Subcutaneous abdominal adipose tissue (tissue), 5 donors: ENCODE data around the gene NRCAM.

ENCODE experiments used
- H3K27ac ChIP-seq: one replicate; pipeline ENCODE4 v1.7.0; 2013; ENCODE audit warnings: low read depth, mild to moderate bottlenecking, inconsistent platforms, low read length, moderate library complexity
- H3K27me3 ChIP-seq, 5 donors: one replicate each; pipeline ENCODE4 v1.7.0; 2013; ENCODE audit warnings: low read length in 5 of 5, inconsistent platforms in 1 of 5; ENCODE audit not compliant: control insufficient read depth in 5 of 5, insufficient read depth in 4 of 5
- H3K36me3 ChIP-seq, 5 donors: one replicate each; pipeline ENCODE4 v1.7.0; 2013; ENCODE audit warnings: low read length in 5 of 5; ENCODE audit not compliant: control insufficient read depth in 5 of 5, insufficient read depth in 5 of 5
- H3K4me1 ChIP-seq, 5 donors: one replicate each; pipeline ENCODE4 v1.7.0; 2013; ENCODE audit warnings: low read length in 5 of 5, mild to moderate bottlenecking in 3 of 5, moderate library complexity in 1 of 5; ENCODE audit not compliant: control insufficient read depth in 5 of 5, insufficient read depth in 5 of 5
- H3K4me3 ChIP-seq, 5 donors: one replicate each; pipeline ENCODE4 v1.7.0; 2013; ENCODE audit warnings: low read length in 5 of 5, low read depth in 1 of 5
- H3K9ac ChIP-seq, 5 donors: one replicate each; pipeline ENCODE4 v1.7.0; 2013; ENCODE audit warnings: low read length in 5 of 5, mild to moderate bottlenecking in 4 of 5, moderate library complexity in 3 of 5
- H3K9me3 ChIP-seq, 5 donors: one replicate each; pipeline ENCODE4 v1.7.0; 2013; ENCODE audit warnings: low read length in 5 of 5; ENCODE audit not compliant: control insufficient read depth in 5 of 5
- donor health status: healthy.
- donor health status: healthy.
- donor health status: healthy.
- donor health status: healthy.
- donor health status: healthy.

Gene NRCAM

GRCh38 chr7:108322925-108323832, 133.1 kb downstream of the NRCAM start:
- Histone ChIP-seq H3K27me3 (no peaks in the 10 kb centered on the region), H3K4me3 (no peak overlapping the region), H3K9me3 (no peaks in the 10 kb centered on the region), H3K4me1 (peaks cover 0 to 10% (median 7%) of the 10 kb centered on the region in 5 donors), H3K36me3 (no peaks in the 10 kb centered on the region), H3K27ac (no peak overlapping the region), H3K9ac (no peak overlapping the region)

- no peak overlapping the region for H3K9ac ChIP-seq
- H3K27me3 ChIP-seq = no peaks in the 10 kb centered on the region
- no peaks in the 10 kb centered on the region for H3K36me3 ChIP-seq
- no peak overlapping the region for H3K27ac ChIP-seq
- H3K4me1 ChIP-seq = peaks cover 0 to 10% (median 7%) of the 10 kb centered on the region in 5 donors
- H3K9me3 ChIP-seq = no peaks in the 10 kb centered on the region
- H3K4me3 ChIP-seq = no peak overlapping the region
Observed at GRCh38 chr7:108322046-108322445, 134.2 kb downstream of the NRCAM start.

DNA sequence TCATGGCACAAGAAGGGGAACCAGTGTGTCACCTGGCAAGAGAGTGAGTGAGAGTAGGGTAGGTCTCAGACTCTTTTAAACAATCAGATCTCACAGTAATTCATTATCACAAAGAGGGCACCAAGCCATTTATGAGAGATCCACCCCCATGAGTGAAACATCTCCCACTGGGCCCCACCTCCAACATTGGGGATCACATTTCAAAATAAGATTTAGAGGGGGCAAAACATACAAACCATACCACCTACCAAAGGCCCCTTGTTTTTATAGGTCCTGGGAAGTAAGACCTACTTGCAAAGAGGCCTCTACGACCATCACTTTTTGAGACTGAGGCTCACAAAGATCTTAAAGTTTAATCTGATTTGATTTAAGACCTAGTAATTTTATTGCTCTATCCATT, 134.9 kb downstream of the NRCAM start:
- Histone ChIP-seq H3K27ac (no peak overlapping the region), H3K4me3 (no peak overlapping the region), H3K9me3 (no peaks in the 10 kb centered on the region), H3K36me3 (no peaks in the 10 kb centered on the region), H3K27me3 (no peaks in the 10 kb centered on the region), H3K9ac (no peak overlapping the region), H3K4me1 (peaks cover 0 to 10% (median 7%) of the 10 kb centered on the region in 5 donors)

GRCh38 chr7:108316708-108317107, 139.5 kb downstream of the NRCAM start:
- Histone ChIP-seq H3K9me3 (no peaks in the 10 kb centered on the region), H3K36me3 (no peaks in the 10 kb centered on the region), H3K9ac (no peak overlapping the region), H3K4me3 (no peak overlapping the region), H3K27ac (no peak overlapping the region), H3K27me3 (no peaks in the 10 kb centered on the region), H3K4me1 (peaks cover 0 to 11% (median 2%) of the 10 kb centered on the region in 5 donors)

- Histone ChIP-seq H3K9ac (no peak overlapping the region), H3K4me1 (peaks cover 0 to 21% (median 8%) of the 10 kb centered on the region in 5 donors), H3K36me3 (no peaks in the 10 kb centered on the region), H3K9me3 (no peaks in the 10 kb centered on the region), H3K27me3 (no peaks in the 10 kb centered on the region), H3K4me3 (no peak overlapping the region), H3K27ac (no peak overlapping the region)
Observed at GRCh38 chr7:108314551-108314950, 141.7 kb downstream of the NRCAM start.

GRCh38 chr7:108314049-108314448, 142.2 kb downstream of the NRCAM start:
- Histone ChIP-seq H3K27ac (no peak overlapping the region), H3K9ac (no peak overlapping the region), H3K4me3 (no peak overlapping the region), H3K4me1 (peaks cover 0 to 25% (median 8%) of the 10 kb centered on the region in 5 donors), H3K9me3 (no peaks in the 10 kb centered on the region), H3K36me3 (no peaks in the 10 kb centered on the region), H3K27me3 (no peaks in the 10 kb centered on the region)

GRCh38 chr7:108313086-108313485, 143.2 kb downstream of the NRCAM start:
- H3K4me3 ChIP-seq = no peak overlapping the region
- H3K4me1 ChIP-seq = peaks cover 0 to 35% (median 12%) of the 10 kb centered on the region in 5 donors
- H3K27ac ChIP-seq = no peak overlapping the region
- H3K36me3 ChIP-seq = no peaks in the 10 kb centered on the region
- no peak overlapping the region for H3K9ac ChIP-seq
- H3K27me3 ChIP-seq = no peaks in the 10 kb centered on the region
- no peaks in the 10 kb centered on the region for H3K9me3 ChIP-seq

DNA sequence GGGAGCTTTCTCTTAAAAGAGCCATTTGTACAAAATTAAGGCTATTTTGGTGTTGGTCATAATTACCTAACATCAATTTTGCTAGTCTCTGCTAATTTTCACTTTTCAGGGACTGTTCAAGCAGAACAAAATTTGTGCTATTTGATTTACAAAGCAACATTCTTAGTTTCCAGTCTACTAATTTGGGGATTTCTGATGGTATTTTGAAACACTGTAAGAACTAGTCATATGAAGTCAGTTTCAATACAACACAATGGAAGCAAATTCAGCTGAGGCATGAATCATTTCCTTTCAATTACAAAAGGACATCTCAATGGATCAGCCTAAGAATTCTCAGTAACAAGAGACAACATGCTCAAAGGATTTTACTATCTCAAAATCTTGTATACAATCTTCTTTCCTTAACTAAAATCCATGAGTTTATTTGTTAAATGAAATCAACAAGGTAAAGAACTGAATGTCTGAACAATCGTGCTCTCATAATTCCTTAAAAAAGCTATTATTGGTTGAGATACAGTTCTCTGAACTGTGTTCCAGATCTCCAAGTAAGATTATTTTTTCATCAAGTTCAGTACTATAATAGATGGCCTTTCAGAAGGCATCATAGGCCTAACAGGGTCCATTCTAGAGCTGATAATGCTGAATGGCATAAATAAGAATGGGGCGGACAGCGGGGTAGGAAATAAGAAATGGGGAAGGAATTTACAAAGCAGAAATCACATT, 144.6 kb downstream of the NRCAM start:
- Histone ChIP-seq H3K9ac (no peak overlapping the region), H3K4me3 (no peak overlapping the region), H3K27me3 (no peaks in the 10 kb centered on the region), H3K36me3 (no peaks in the 10 kb centered on the region), H3K4me1 (peaks cover 0 to 37% (median 12%) of the 10 kb centered on the region in 5 donors), H3K9me3 (no peaks in the 10 kb centered on the region), H3K27ac (no peak overlapping the region)

DNA sequence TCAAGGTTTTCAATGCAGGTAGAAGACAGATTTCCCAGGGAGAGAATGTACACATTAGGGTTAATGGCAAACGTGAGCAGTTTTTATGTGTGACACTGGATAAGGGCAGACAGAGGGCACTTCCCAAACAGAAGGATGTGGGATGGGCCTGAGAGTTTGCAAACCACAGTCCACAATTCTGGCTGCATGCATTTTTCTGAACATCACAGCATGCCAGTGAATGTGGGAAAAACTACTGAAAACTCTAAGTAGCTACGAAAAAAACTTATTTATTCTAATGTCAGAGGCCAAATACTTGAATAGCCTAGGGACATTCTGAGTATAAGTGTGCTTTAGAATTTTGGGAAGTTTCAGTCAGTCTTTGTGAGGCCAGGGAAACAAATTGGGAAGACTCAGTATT, 145.9 kb downstream of the NRCAM start:
- H3K36me3 ChIP-seq = no peaks in the 10 kb centered on the region
- H3K9ac ChIP-seq = no peak overlapping the region
- H3K9me3 ChIP-seq = no peaks in the 10 kb centered on the region
- peak overlapping the region; percentile 25 for H3K27ac ChIP-seq
- H3K4me3 ChIP-seq = no peak overlapping the region
- H3K27me3 ChIP-seq = no peaks in the 10 kb centered on the region
- H3K4me1 ChIP-seq = peaks cover 0 to 35% (median 12%) of the 10 kb centered on the region in 5 donors

GRCh38 chr7:108308903-108309302, 147.3 kb downstream of the NRCAM start:
- Histone ChIP-seq H3K4me1 (peaks cover 0 to 28% (median 10%) of the 10 kb centered on the region in 5 donors), H3K9me3 (no peaks in the 10 kb centered on the region), H3K9ac (peak overlapping the region in 1 of 5 donors; percentile 53), H3K27ac (peak overlapping the region; percentile 32), H3K4me3 (no peak overlapping the region), H3K27me3 (no peaks in the 10 kb centered on the region), H3K36me3 (no peaks in the 10 kb centered on the region)
